GM12878 (cell line): ENCODE data around the gene PALLD.

Experiments
- EP300 ChIP-seq, 2 experiments: fragments of 150-350 bp in 1 of 2; IDR thresholded peaks; 2 replicates each; pipeline ENCODE4 v1.6.1; 2011 to 2012; ENCODE audit warnings: low read depth in 2 of 2, low read length in 2 of 2, borderline replicate concordance in 1 of 2, improper control_type of control experiment in 1 of 2, inconsistent platforms in 1 of 2; ENCODE audit not compliant: control insufficient read depth in 1 of 2
- FOS ChIP-seq: IDR thresholded peaks from 3 replicates; pipeline ENCODE4 v1.6.1; 2011; ENCODE audit warnings: borderline replicate concordance; ENCODE audit not compliant: insufficient read length; ENCODE audit errors: extremely low read depth
- IRF5 ChIP-seq: fragments of 450-650 bp; IDR thresholded peaks from 2 replicates; pipeline ENCODE4 v1.6.1; 2017; ENCODE audit warnings: borderline replicate concordance
- JUNB ChIP-seq: IDR thresholded peaks from 2 replicates; pipeline ENCODE4 v1.6.1; 2016; ENCODE audit warnings: antibody characterized with exemption, mild to moderate bottlenecking
- JUND ChIP-seq: IDR thresholded peaks from 2 replicates; pipeline ENCODE4 v1.6.1; 2012; ENCODE audit warnings: low read depth, mild to moderate bottlenecking, low read length, improper control_type of control experiment, moderate library complexity
- NRF1 ChIP-seq: conservative IDR thresholded peaks from 2 replicates; pipeline ENCODE4 v1.6.1; 2011; ENCODE audit warnings: mild to moderate bottlenecking, low read depth, low read length, improper control_type of control experiment
- POLR2A ChIP-seq: IDR thresholded peaks from 2 replicates; pipeline ENCODE4 v1.6.1; 2011; ENCODE audit warnings: low read depth, mild to moderate bottlenecking, low read length
- POLR2AphosphoS5 ChIP-seq: IDR thresholded peaks from 2 replicates; pipeline ENCODE4 v1.6.1; 2011; ENCODE audit warnings: mild to moderate bottlenecking, low read length, inconsistent platforms
- PRDM15 ChIP-seq: fragments of 450-650 bp; formaldehyde crosslinking; IDR thresholded peaks from 2 replicates; pipeline ENCODE4 v1.4.0; 2020; ENCODE audit warnings: mild to moderate bottlenecking, moderate library complexity
- RAD21 ChIP-seq: IDR thresholded peaks from 2 replicates; pipeline ENCODE4 v1.6.1; 2011; ENCODE audit warnings: mild to moderate bottlenecking, low read depth, low read length, moderate library complexity; ENCODE audit not compliant: insufficient read depth
- REST ChIP-seq: IDR thresholded peaks from 2 replicates; pipeline ENCODE4 v1.6.1; 2012; ENCODE audit warnings: mild to moderate bottlenecking, low read depth, low read length
- RFX5 ChIP-seq: IDR thresholded peaks from 2 replicates; pipeline ENCODE4 v1.6.1; 2011; ENCODE audit warnings: low read depth, low read length, improper control_type of control experiment
- ZNF592 ChIP-seq: fragments of 450-650 bp; IDR thresholded peaks from 2 replicates; pipeline ENCODE4 v1.6.1; 2017; ENCODE audit warnings: mild to moderate bottlenecking, moderate library complexity
- TF ChIP-seq, protein P1 (sequence below), 3 experiments: IDR thresholded peaks in 2 of 3; conservative IDR thresholded peaks in 1 of 3; 2 replicates each; pipeline ENCODE4 v1.5.1; 2011; ENCODE audit warnings: low read depth in 3 of 3, low read length in 3 of 3, mild to moderate bottlenecking in 3 of 3, control low read depth in 2 of 3, moderate library complexity in 2 of 3, inconsistent platforms in 1 of 3, mixed read lengths in 1 of 3; ENCODE audit not compliant: control insufficient read depth in 2 of 3, insufficient read depth in 1 of 3; ENCODE audit errors: extremely low read depth in 1 of 3

- no peak for TF ChIP-seq REST
- TF ChIP-seq, protein P1, sequence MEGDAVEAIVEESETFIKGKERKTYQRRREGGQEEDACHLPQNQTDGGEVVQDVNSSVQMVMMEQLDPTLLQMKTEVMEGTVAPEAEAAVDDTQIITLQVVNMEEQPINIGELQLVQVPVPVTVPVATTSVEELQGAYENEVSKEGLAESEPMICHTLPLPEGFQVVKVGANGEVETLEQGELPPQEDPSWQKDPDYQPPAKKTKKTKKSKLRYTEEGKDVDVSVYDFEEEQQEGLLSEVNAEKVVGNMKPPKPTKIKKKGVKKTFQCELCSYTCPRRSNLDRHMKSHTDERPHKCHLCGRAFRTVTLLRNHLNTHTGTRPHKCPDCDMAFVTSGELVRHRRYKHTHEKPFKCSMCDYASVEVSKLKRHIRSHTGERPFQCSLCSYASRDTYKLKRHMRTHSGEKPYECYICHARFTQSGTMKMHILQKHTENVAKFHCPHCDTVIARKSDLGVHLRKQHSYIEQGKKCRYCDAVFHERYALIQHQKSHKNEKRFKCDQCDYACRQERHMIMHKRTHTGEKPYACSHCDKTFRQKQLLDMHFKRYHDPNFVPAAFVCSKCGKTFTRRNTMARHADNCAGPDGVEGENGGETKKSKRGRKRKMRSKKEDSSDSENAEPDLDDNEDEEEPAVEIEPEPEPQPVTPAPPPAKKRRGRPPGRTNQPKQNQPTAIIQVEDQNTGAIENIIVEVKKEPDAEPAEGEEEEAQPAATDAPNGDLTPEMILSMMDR (IDR thresholded peaks at IDR 0.05 in 2 of 3, conservative IDR thresholded peaks at IDR 0.05 in 1 of 3; ENCODE audit: control insufficient read depth in 2 of 3, extremely low read depth in 1 of 3, insufficient read depth in 1 of 3, low read depth in 3 of 3, low read length in 3 of 3), result no peak
- no peak for TF ChIP-seq POLR2AphosphoS5
- TF ChIP-seq JUNB, result no peak
- TF ChIP-seq FOS, result no peak
- TF ChIP-seq EP300 (IDR thresholded peaks at IDR 0.05; ENCODE audit: borderline replicate concordance in 1 of 2, control insufficient read depth in 1 of 2, low read depth in 2 of 2, low read length in 2 of 2), result no peak
- no peak for TF ChIP-seq JUND
- no peak for TF ChIP-seq RAD21
- no peak for TF ChIP-seq ZNF592
- no peak for TF ChIP-seq RFX5
- no peak for TF ChIP-seq POLR2A
- TF ChIP-seq PRDM15 (CRISPR knock-in tag), result no peak
- TF ChIP-seq IRF5, result no peak
- TF ChIP-seq NRF1, result no peak
Observed at GRCh38 chr4:168575473-168575872, 78.6 kb downstream of the PALLD start.
